PC-9 (cell line): ENCODE results near the gene OR51E2. TPM values are rescaled to one million over a fixed set of nuclear protein-coding genes. Genes with fewer than 3 reads are reported as not detected.

Experiments
- BruUV-seq: library from RNA; stranded (reverse); fragments of 400-500 nt; replicated peaks from 2 replicates; lab custom pipeline; 2021; lab: Mats Ljungman, UMichigan
- CTCF ChIA-PET: fragments of 300-600 bp; sonication (Branson Sonifier 250); formaldehyde crosslinking; loops from one replicate; lab custom pipeline; 2022; ENCODE audit warnings: antibody characterized with exemption; lab: Charles Lee
- POLR2A ChIA-PET: fragments of 300-600 bp; sonication (Branson Sonifier 250); formaldehyde crosslinking; loops from one replicate; lab custom pipeline; 2022; ENCODE audit warnings: antibody characterized with exemption; ENCODE audit not compliant: unreplicated experiment; lab: Charles Lee
- DNase-seq, 2 experiments: peaks; one replicate each; pipeline versions ENCODE4 v3.0.0 to v3.0.0-alpha.2; 2015 to 2022; ENCODE audit warnings: mixed read lengths in 1 of 2
- H2AFZ ChIP-seq: fragments of 200-600 bp; sonication (generic); 2 replicates; pipeline ENCODE4 v1.8.1; 2017; ENCODE audit warnings: antibody characterized with exemption
- H3F3A ChIP-seq: fragments of 200-600 bp; sonication (generic); 2 replicates; pipeline ENCODE4 v1.8.1; 2017; ENCODE audit warnings: antibody characterized with exemption, mild to moderate bottlenecking, low read depth; ENCODE audit not compliant: insufficient read depth
- H3K27ac ChIP-seq: fragments of 200-600 bp; sonication (generic); 2 replicates; pipeline ENCODE4 v1.6.1; 2016; ENCODE audit warnings: mixed run types
- H3K27me3 ChIP-seq: fragments of 200-600 bp; sonication (generic); 2 replicates; pipeline ENCODE4 v1.6.1; 2016; ENCODE audit warnings: low read depth, mixed run types; ENCODE audit not compliant: insufficient read depth
- H3K36me3 ChIP-seq: fragments of 200-600 bp; sonication (generic); 2 replicates; pipeline ENCODE4 v1.6.1; 2016; ENCODE audit warnings: low read depth, mixed run types
- H3K4me1 ChIP-seq: fragments of 200-600 bp; sonication (generic); replicated peaks from 2 replicates; pipeline ENCODE4 v1.6.1; 2016; ENCODE audit warnings: mixed run types; ENCODE audit not compliant: insufficient read depth
- H3K4me2 ChIP-seq: fragments of 200-600 bp; sonication (generic); 2 replicates; pipeline ENCODE4 v1.6.1; 2017; ENCODE audit warnings: mixed run types
- H3K4me3 ChIP-seq: fragments of 200-600 bp; sonication (generic); 2 replicates; pipeline ENCODE4 v1.6.1; 2016; ENCODE audit warnings: mixed run types
- H3K79me2 ChIP-seq: fragments of 200-600 bp; sonication (generic); 2 replicates; pipeline ENCODE4 v1.6.1; 2017; ENCODE audit warnings: low read depth, mixed run types
- H3K9me2 ChIP-seq: fragments of 200-600 bp; sonication (generic); 2 replicates; pipeline ENCODE4 v1.8.1; 2017; ENCODE audit warnings: mild to moderate bottlenecking; ENCODE audit not compliant: insufficient read depth
- H3K9me3 ChIP-seq: fragments of 200-600 bp; sonication (generic); 2 replicates; pipeline ENCODE4 v1.8.1; 2016; ENCODE audit warnings: low read depth; ENCODE audit not compliant: insufficient read depth
- H4K20me1 ChIP-seq: fragments of 200-600 bp; sonication (generic); 2 replicates; pipeline ENCODE4 v1.8.1; 2017; ENCODE audit not compliant: insufficient read depth
- CTCF ChIP-seq: fragments of 200-600 bp; sonication (generic); conservative IDR thresholded peaks from 2 replicates; pipeline ENCODE4 v1.6.1; 2017; ENCODE audit warnings: mixed run types, antibody characterized with exemption, mild to moderate bottlenecking, moderate library complexity
- EZH2 ChIP-seq: fragments of 200-600 bp; sonication (generic); IDR thresholded peaks from 2 replicates; pipeline ENCODE4 v1.8.0; 2017; ENCODE audit warnings: antibody characterized with exemption, low read depth
- intact Hi-C: fragments of 100-400 bp; cut with micrococcal nuclease; formaldehyde crosslinking; loops from one replicate; pipeline ENCODE4 v1.10.0; 2022; ENCODE audit not compliant: unreplicated experiment
- total RNA-seq: library from RNA; stranded (reverse); gene quantifications from 2 replicates; pipeline ENCODE4 v1.2.3, GENCODE V29; 2021

OR51E2 gene
- total RNA-seq, 1 experiment from 2014 or later: not detected

GRCh38 chr11:4636136-4636535 is 61.5 kb downstream of the OR51E2 start:
- no peak overlapping the region for H3K27ac ChIP-seq
- ChIA-PET POLR2A (no interaction called here), CTCF (no interaction called here)
- H3K4me2 ChIP-seq: no peak overlapping the region
- no peaks in the 10 kb centered on the region for H3K9me2 ChIP-seq
- no peaks in the 10 kb centered on the region for H3K36me3 ChIP-seq
- no peak overlapping the region for H2AFZ ChIP-seq
- no peaks in the 10 kb centered on the region for H3K9me3 ChIP-seq
- no TSS peak for BruUV-seq
- H4K20me1 ChIP-seq: no peaks in the 10 kb centered on the region
- intact Hi-C loops: loop anchor here (2.0 to 5.0 kb wide), 2 partner anchors 369 to 1171 kb away; partner anchors contain the start of gene OR52N2
- H3K4me1 ChIP-seq: no peaks in the 10 kb centered on the region
- no peak for DNase-seq
- no peaks in the 10 kb centered on the region for H3F3A ChIP-seq
- no peak overlapping the region for H3K4me3 ChIP-seq
- TF ChIP-seq CTCF (no peak), EZH2 (no peak)
- no peaks in the 10 kb centered on the region for H3K79me2 ChIP-seq
- 0 out of 2 replicates have a peak, but pooled peaks cover 5% of the 10 kb centered on the region for H3K27me3 ChIP-seq

Other genes starting within 250 kb of the OR51E2 start
- not detected in 2 replicates for gene OR52K2, start 248.6 kb downstream of the OR51E2 start, total RNA-seq
- gene OR52K1, start 215.2 kb downstream of the OR51E2 start, total RNA-seq: not detected in 2 replicates
- gene OR52M1, start 152.7 kb downstream of the OR51E2 start, total RNA-seq: not detected in 2 replicates
- gene OR52I2, start 116.1 kb downstream of the OR51E2 start, total RNA-seq: not detected in 2 replicates
- gene OR52I1, start 103.8 kb downstream of the OR51E2 start, total RNA-seq: 0.15 TPM in 1 of 2 replicates, not detected in the other
- 4.6 and 6.5 TPM in 2 replicates for gene TRIM68, start 89.6 kb downstream of the OR51E2 start, total RNA-seq
- gene OR51D1, start 60.4 kb downstream of the OR51E2 start, total RNA-seq: not detected in 2 replicates
- not detected in 2 replicates for gene OR51E1, start 53.9 kb downstream of the OR51E2 start, total RNA-seq
- gene MMP26, start 6.9 kb upstream of the OR51E2 start, total RNA-seq: not detected in 2 replicates
- gene OR51F1, start 72.1 kb upstream of the OR51E2 start, total RNA-seq: not detected in 2 replicates
- not detected in 2 replicates for gene OR52R1, start 106.5 kb upstream of the OR51E2 start, total RNA-seq
- gene OR51F2, start 123.5 kb upstream of the OR51E2 start, total RNA-seq: not detected in 2 replicates
- gene OR51S1, start 151.4 kb upstream of the OR51E2 start, total RNA-seq: not detected in 2 replicates
- not detected in 2 replicates for gene OR51T1, start 184.0 kb upstream of the OR51E2 start, total RNA-seq
- not detected in 2 replicates for gene OR51A7, start 205.9 kb upstream of the OR51E2 start, total RNA-seq
- not detected in 2 replicates for gene OR51G2, start 221.5 kb upstream of the OR51E2 start, total RNA-seq
- not detected in 2 replicates for gene OR51G1, start 226.5 kb upstream of the OR51E2 start, total RNA-seq
- gene OR51A4, start 249.8 kb upstream of the OR51E2 start, total RNA-seq: not detected in 2 replicates